GM23338 (cell line): Measurements from ENCODE around the gene ADCK2.

Source experiments
- CREB1 ChIP-seq: fragments of 250-450 bp; sonication (Bioruptor Pico); IDR thresholded peaks from 2 replicates; pipeline ENCODE4 v1.5.0; 2020; ENCODE audit warnings: low read depth, mild to moderate bottlenecking, moderate library complexity
- EZH2 ChIP-seq: fragments of 200-600 bp; sonication (generic); IDR thresholded peaks from one replicate; pipeline ENCODE4 v1.8.0; 2017; ENCODE audit warnings: antibody characterized with exemption, mild to moderate bottlenecking, low read depth; ENCODE audit not compliant: unreplicated experiment
- EZH2phosphoT487 ChIP-seq: fragments of 200-600 bp; sonication (generic); IDR thresholded peaks from one replicate; pipeline ENCODE4 v1.8.1; 2018; ENCODE audit warnings: antibody characterized with exemption; ENCODE audit not compliant: unreplicated experiment
- JUNB ChIP-seq: IDR thresholded peaks from one replicate; pipeline ENCODE4 v1.6.1; 2016; ENCODE audit warnings: antibody characterized with exemption; ENCODE audit not compliant: unreplicated experiment
- NANOG ChIP-seq: IDR thresholded peaks from 2 replicates; pipeline ENCODE4 v1.6.1; 2016; ENCODE audit warnings: antibody characterized with exemption, borderline replicate concordance
- POLR2AphosphoS5 ChIP-seq: IDR thresholded peaks from 2 replicates; pipeline ENCODE4 v1.6.1; 2016; ENCODE audit warnings: antibody characterized with exemption, low read depth
- STAT1 ChIP-seq: IDR thresholded peaks from one replicate; pipeline ENCODE4 v1.6.1; 2016; ENCODE audit warnings: antibody characterized with exemption; ENCODE audit not compliant: unreplicated experiment
- ZNF114 ChIP-seq: fragments of 250-450 bp; sonication (Bioruptor Pico); IDR thresholded peaks from 2 replicates; pipeline ENCODE4 v1.5.0; 2020; ENCODE audit warnings: mild to moderate bottlenecking, moderate library complexity
- ZNF331 ChIP-seq: fragments of 250-450 bp; sonication (Bioruptor Pico); IDR thresholded peaks from 2 replicates; pipeline ENCODE4 v1.5.0; 2020; ENCODE audit warnings: low read depth, mild to moderate bottlenecking, moderate library complexity
- TF ChIP-seq, protein P1 (sequence below), 2 experiments: fragments of 200-600 bp in 1 of 2; sonication (generic) in 1 of 2; conservative IDR thresholded peaks; 2 replicates each; pipeline versions ENCODE4 v1.5.1 to v1.6.1; 2016 to 2017; ENCODE audit warnings: antibody characterized with exemption in 2 of 2, low read depth in 2 of 2, mild to moderate bottlenecking in 2 of 2, moderate library complexity in 1 of 2
- TF ChIP-seq, protein P2 (sequence below): IDR thresholded peaks from 2 replicates; pipeline ENCODE4 v1.6.1; 2016; ENCODE audit warnings: antibody characterized with exemption
- TF ChIP-seq, protein P3 (sequence below): IDR thresholded peaks from one replicate; pipeline ENCODE4 v1.6.1; 2018; ENCODE audit warnings: antibody characterized with exemption; ENCODE audit not compliant: unreplicated experiment

DNA sequence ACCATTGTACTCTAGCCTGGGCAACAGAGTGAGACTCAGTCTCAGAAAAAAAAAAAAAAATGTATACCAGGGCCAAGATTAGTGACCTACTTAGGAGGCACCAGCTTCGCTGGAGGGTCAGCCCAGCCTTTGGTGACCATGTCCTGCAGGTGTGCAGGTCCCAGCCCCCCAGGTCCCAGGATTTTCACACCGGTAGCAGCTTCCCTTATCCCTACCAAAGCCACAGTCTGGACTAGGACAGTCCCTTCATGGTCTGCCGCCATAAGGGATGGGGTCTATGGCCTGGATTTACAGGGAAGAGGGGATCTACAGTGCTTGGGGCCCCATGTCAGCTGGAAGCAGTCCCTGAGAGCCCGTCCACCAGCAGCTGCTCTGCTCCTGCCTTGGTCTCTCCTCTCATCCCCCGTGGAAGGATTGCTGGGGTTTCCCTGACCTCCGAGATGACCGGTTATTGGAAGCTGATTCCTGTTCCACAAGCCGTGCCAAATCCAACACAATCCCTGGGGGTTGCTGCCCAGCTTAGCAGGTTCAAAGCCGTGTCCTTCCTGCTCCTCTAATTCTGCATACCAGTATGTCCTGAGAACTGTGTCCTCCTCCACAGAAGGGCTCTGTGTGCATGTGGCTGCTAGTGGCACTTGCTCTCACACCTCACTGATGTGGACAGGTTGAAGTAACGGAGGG is 12.8 kb downstream of the ADCK2 start:
- TF ChIP-seq, protein P1, sequence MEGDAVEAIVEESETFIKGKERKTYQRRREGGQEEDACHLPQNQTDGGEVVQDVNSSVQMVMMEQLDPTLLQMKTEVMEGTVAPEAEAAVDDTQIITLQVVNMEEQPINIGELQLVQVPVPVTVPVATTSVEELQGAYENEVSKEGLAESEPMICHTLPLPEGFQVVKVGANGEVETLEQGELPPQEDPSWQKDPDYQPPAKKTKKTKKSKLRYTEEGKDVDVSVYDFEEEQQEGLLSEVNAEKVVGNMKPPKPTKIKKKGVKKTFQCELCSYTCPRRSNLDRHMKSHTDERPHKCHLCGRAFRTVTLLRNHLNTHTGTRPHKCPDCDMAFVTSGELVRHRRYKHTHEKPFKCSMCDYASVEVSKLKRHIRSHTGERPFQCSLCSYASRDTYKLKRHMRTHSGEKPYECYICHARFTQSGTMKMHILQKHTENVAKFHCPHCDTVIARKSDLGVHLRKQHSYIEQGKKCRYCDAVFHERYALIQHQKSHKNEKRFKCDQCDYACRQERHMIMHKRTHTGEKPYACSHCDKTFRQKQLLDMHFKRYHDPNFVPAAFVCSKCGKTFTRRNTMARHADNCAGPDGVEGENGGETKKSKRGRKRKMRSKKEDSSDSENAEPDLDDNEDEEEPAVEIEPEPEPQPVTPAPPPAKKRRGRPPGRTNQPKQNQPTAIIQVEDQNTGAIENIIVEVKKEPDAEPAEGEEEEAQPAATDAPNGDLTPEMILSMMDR (conservative IDR thresholded peaks at IDR 0.05; ENCODE audit: low read depth in 2 of 2), result no peak
- TF ChIP-seq EZH2 (no peak), ZNF114 (CRISPR knock-in tag) (no peak), EZH2phosphoT487 (no peak), POLR2AphosphoS5 (no peak), STAT1 (no peak), NANOG (no peak), JUNB (no peak), CREB1 (CRISPR knock-in tag) (no peak), ZNF331 (CRISPR knock-in tag) (no peak)
- TF ChIP-seq, protein P2, sequence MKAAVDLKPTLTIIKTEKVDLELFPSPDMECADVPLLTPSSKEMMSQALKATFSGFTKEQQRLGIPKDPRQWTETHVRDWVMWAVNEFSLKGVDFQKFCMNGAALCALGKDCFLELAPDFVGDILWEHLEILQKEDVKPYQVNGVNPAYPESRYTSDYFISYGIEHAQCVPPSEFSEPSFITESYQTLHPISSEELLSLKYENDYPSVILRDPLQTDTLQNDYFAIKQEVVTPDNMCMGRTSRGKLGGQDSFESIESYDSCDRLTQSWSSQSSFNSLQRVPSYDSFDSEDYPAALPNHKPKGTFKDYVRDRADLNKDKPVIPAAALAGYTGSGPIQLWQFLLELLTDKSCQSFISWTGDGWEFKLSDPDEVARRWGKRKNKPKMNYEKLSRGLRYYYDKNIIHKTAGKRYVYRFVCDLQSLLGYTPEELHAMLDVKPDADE, result no peak
- TF ChIP-seq, protein P3, sequence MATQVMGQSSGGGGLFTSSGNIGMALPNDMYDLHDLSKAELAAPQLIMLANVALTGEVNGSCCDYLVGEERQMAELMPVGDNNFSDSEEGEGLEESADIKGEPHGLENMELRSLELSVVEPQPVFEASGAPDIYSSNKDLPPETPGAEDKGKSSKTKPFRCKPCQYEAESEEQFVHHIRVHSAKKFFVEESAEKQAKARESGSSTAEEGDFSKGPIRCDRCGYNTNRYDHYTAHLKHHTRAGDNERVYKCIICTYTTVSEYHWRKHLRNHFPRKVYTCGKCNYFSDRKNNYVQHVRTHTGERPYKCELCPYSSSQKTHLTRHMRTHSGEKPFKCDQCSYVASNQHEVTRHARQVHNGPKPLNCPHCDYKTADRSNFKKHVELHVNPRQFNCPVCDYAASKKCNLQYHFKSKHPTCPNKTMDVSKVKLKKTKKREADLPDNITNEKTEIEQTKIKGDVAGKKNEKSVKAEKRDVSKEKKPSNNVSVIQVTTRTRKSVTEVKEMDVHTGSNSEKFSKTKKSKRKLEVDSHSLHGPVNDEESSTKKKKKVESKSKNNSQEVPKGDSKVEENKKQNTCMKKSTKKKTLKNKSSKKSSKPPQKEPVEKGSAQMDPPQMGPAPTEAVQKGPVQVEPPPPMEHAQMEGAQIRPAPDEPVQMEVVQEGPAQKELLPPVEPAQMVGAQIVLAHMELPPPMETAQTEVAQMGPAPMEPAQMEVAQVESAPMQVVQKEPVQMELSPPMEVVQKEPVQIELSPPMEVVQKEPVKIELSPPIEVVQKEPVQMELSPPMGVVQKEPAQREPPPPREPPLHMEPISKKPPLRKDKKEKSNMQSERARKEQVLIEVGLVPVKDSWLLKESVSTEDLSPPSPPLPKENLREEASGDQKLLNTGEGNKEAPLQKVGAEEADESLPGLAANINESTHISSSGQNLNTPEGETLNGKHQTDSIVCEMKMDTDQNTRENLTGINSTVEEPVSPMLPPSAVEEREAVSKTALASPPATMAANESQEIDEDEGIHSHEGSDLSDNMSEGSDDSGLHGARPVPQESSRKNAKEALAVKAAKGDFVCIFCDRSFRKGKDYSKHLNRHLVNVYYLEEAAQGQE, result no peak
